ENCODE results near the gene HSPA6.

DNA sequence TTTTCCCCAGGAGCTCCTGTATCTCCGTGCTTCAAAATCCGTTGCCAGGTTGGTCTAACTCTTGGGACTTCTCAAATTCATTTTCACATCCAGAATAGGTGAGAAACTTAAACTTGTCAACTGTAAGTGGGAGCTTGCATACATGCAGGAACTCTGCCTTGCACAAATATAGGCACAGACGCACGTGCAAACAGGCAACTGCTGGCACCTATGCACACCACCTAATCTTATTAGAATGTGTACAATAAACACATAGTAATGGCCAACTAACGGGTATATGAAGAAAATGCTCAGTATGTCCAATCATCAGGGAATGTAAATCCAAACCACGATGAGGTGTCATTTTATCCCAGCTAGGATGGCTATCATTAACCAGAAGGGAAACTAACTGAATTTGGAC is 41.7 kb upstream of the HSPA6 start:
- TF ChIP-seq, protein P1, sequence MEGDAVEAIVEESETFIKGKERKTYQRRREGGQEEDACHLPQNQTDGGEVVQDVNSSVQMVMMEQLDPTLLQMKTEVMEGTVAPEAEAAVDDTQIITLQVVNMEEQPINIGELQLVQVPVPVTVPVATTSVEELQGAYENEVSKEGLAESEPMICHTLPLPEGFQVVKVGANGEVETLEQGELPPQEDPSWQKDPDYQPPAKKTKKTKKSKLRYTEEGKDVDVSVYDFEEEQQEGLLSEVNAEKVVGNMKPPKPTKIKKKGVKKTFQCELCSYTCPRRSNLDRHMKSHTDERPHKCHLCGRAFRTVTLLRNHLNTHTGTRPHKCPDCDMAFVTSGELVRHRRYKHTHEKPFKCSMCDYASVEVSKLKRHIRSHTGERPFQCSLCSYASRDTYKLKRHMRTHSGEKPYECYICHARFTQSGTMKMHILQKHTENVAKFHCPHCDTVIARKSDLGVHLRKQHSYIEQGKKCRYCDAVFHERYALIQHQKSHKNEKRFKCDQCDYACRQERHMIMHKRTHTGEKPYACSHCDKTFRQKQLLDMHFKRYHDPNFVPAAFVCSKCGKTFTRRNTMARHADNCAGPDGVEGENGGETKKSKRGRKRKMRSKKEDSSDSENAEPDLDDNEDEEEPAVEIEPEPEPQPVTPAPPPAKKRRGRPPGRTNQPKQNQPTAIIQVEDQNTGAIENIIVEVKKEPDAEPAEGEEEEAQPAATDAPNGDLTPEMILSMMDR (IDR thresholded peaks at IDR 0.05): no peak
- TF ChIP-seq EZH2 (IDR thresholded peaks at IDR 0.05; ENCODE audit: borderline replicate concordance, insufficient read depth, low read depth, low read length, poor library complexity, severe bottlenecking): no peak
